Measurements from ENCODE around the gene LCT. TPM values are rescaled to one million over a fixed set of nuclear protein-coding genes. Genes with fewer than 3 reads are reported as not detected.

LCT gene
- polyA plus RNA-seq, 3 donors: not detected

GRCh38 chr2:135773917-135774316, 63.1 kb downstream of the LCT start:
- no peak for TF ChIP-seq CTCF (IDR thresholded peaks at IDR 0.05)
- no peaks in the 10 kb centered on the region for H3K27me3 ChIP-seq (ENCODE audit: control insufficient read depth in 2 of 2, insufficient read depth in 2 of 2, low read length in 2 of 2)
- H3K27me3 Mint-ChIP-seq (ENCODE audit: low read depth in 3 of 3): no peaks in the 10 kb centered on the region
- H3K27ac Mint-ChIP-seq: peak overlapping the region in 4 of 7 donors; percentile 56 to 83 (median 65)
- H3K27ac ChIP-seq (ENCODE audit: low read depth in 1 of 2, low read length in 2 of 2): no peak overlapping the region
- H3K4me2 ChIP-seq (replicated peaks; ENCODE audit: extremely low read depth, low read length, poor library complexity, severe bottlenecking): no peak overlapping the region
- peaks cover 83 to 96% of the 10 kb centered on the region in 2 donors for H3K36me3 ChIP-seq (replicated peaks in 1 of 2; ENCODE audit: control insufficient read depth in 1 of 2, insufficient read depth in 2 of 2, low read length in 2 of 2)
- no peaks in the 10 kb centered on the region for H3K9me3 ChIP-seq (replicated peaks in 1 of 2; ENCODE audit: control insufficient read depth in 1 of 2, insufficient read depth in 1 of 2, low read length in 2 of 2)
- intact Hi-C loops (cut with micrococcal nuclease): no loop called here
- H3K9ac ChIP-seq (ENCODE audit: insufficient read depth, low read length, poor library complexity, severe bottlenecking): no peak overlapping the region
- H3K4me1 ChIP-seq (ENCODE audit: control insufficient read depth in 1 of 2, insufficient read depth in 2 of 2, low read length in 2 of 2): no peaks in the 10 kb centered on the region
- H3K36me3 Mint-ChIP-seq: peaks cover 81 to 91% of the 10 kb centered on the region in 2 donors
- peak in 2 of 3 donors; percentile 23 to 38 for DNase-seq
- H3K4me1 Mint-ChIP-seq: peaks cover 2% of the 10 kb centered on the region
- H2AFZ ChIP-seq (ENCODE audit: insufficient read depth, low read depth, low read length, poor library complexity, severe bottlenecking): no peak overlapping the region
- H3K4me3 ChIP-seq (replicated peaks in 1 of 3; ENCODE audit: low read depth in 2 of 3, low read length in 3 of 3): no peak overlapping the region
- peaks cover 0 to 8% (median 0%) of the 10 kb centered on the region in 7 donors for H3K9me3 Mint-ChIP-seq
- H4K20me1 ChIP-seq (ENCODE audit: insufficient read depth, low read length): peaks cover 2% of the 10 kb centered on the region
- no peak overlapping the region for H3K4me3 Mint-ChIP-seq
- no peaks in the 10 kb centered on the region for H3K79me2 ChIP-seq (ENCODE audit: insufficient read depth, low read length)

GRCh38 chr2:135773319-135773718, 63.7 kb downstream of the LCT start:
- Mint-ChIP-seq H3K36me3 (peaks cover 80 to 94% of the 10 kb centered on the region in 2 donors), H3K27me3 (ENCODE audit: low read depth in 3 of 3) (no peaks in the 10 kb centered on the region), H3K4me1 (peaks cover 2% of the 10 kb centered on the region), H3K4me3 (no peak overlapping the region), H3K27ac (peak overlapping the region; percentile 68 to 88 (median 86)), H3K9me3 (peaks cover 0 to 8% (median 0%) of the 10 kb centered on the region in 7 donors)
- Histone ChIP-seq H4K20me1 (ENCODE audit: insufficient read depth, low read length) (peaks cover 5% of the 10 kb centered on the region), H3K4me2 (replicated peaks; ENCODE audit: extremely low read depth, low read length, poor library complexity, severe bottlenecking) (no peak overlapping the region), H3K79me2 (ENCODE audit: insufficient read depth, low read length) (no peaks in the 10 kb centered on the region), H2AFZ (ENCODE audit: insufficient read depth, low read depth, low read length, poor library complexity, severe bottlenecking) (no peak overlapping the region), H3K9me3 (replicated peaks in 1 of 2; ENCODE audit: control insufficient read depth in 1 of 2, insufficient read depth in 1 of 2, low read length in 2 of 2) (no peaks in the 10 kb centered on the region), H3K4me3 (replicated peaks in 1 of 3; ENCODE audit: low read depth in 2 of 3, low read length in 3 of 3) (no peak overlapping the region), H3K4me1 (ENCODE audit: control insufficient read depth in 1 of 2, insufficient read depth in 2 of 2, low read length in 2 of 2) (no peaks in the 10 kb centered on the region), H3K36me3 (replicated peaks in 1 of 2; ENCODE audit: control insufficient read depth in 1 of 2, insufficient read depth in 2 of 2, low read length in 2 of 2) (peaks cover 83 to 96% of the 10 kb centered on the region in 2 donors), H3K27ac (ENCODE audit: low read depth in 1 of 2, low read length in 2 of 2) (peak overlapping the region in 1 of 2 donors; percentile 70), H3K9ac (ENCODE audit: insufficient read depth, low read length, poor library complexity, severe bottlenecking) (no peak overlapping the region), H3K27me3 (ENCODE audit: control insufficient read depth in 2 of 2, insufficient read depth in 2 of 2, low read length in 2 of 2) (no peaks in the 10 kb centered on the region)
- DNase-seq: no peak
- intact Hi-C loops (cut with micrococcal nuclease): no loop called here
- no peak for TF ChIP-seq CTCF (IDR thresholded peaks at IDR 0.05)
- WGBS (ENCODE audit: insufficient coverage): no CpG with 5 or more reads among the region's 2 CpGs

Data from CD14-positive monocyte (primary cell).